HCT116 (cell line): ENCODE data around the gene PXT1.

ENCODE experiments used
- CEBPB ChIP-seq: IDR thresholded peaks from 2 replicates; pipeline ENCODE4 v1.6.1; 2012; ENCODE audit warnings: low read depth
- CTCF ChIP-seq, 3 experiments: fragments of 200-600 bp in 1 of 3; sonication (generic) in 1 of 3; IDR thresholded peaks in 2 of 3; conservative IDR thresholded peaks in 1 of 3; 2 replicates each; pipeline ENCODE4 v1.5.1; 2012 to 2017; ENCODE audit warnings: low read depth in 2 of 3, low read length in 2 of 3, antibody characterized with exemption in 1 of 3, borderline replicate concordance in 1 of 3, control low read depth in 1 of 3, mild to moderate bottlenecking in 1 of 3, mixed read lengths in 1 of 3, mixed run types in 1 of 3, moderate library complexity in 1 of 3; ENCODE audit not compliant: insufficient read depth in 1 of 3
- ELF1 ChIP-seq: IDR thresholded peaks from 2 replicates; pipeline ENCODE4 v1.6.1; 2012; ENCODE audit warnings: low read depth, borderline replicate concordance
- FOSL1 ChIP-seq: IDR thresholded peaks from 2 replicates; pipeline ENCODE4 v1.6.1; 2012; ENCODE audit warnings: low read depth
- RAD21 ChIP-seq: IDR thresholded peaks from 2 replicates; pipeline ENCODE4 v1.6.1; 2012; ENCODE audit warnings: low read depth, mild to moderate bottlenecking
- SP1 ChIP-seq: IDR thresholded peaks from 2 replicates; pipeline ENCODE4 v1.6.1; 2012; ENCODE audit warnings: low read depth
- ZFX ChIP-seq: fragments of 450-650 bp; IDR thresholded peaks from 2 replicates; pipeline ENCODE4 v1.6.1; 2017

- TF ChIP-seq RAD21 (no peak), CTCF (IDR thresholded peaks at IDR 0.05 in 2 of 3, conservative IDR thresholded peaks at IDR 0.05 in 1 of 3; ENCODE audit: borderline replicate concordance in 1 of 3, insufficient read depth in 1 of 3, low read depth in 2 of 3, low read length in 2 of 3) (no peak), SP1 (no peak), CEBPB (no peak), ELF1 (no peak), FOSL1 (no peak), ZFX (no peak)
Observed at GRCh38 chr6:36361071-36361470, 81.6 kb downstream of the PXT1 start.
